ENCODE measurements around the gene SLC22A5. TPM values are rescaled to one million over a fixed set of nuclear protein-coding genes. Genes with fewer than 3 reads are reported as not detected.
"Not testable (repeated sequence)": the region's sequence is repeated elsewhere in the genome, so short reads cannot be mapped to it uniquely, and the experiment has no call there.

SLC22A5 gene
- total RNA-seq, 1 donor from 2014 or later, result 8.8 TPM

- DNase-seq (ENCODE audit: low spot score), result peak; percentile 90
- ATAC-seq, result peak; percentile 77
These were observed 41.2 kb downstream of the SLC22A5 start for GRCh38 chr5:132410451-132411303.

- ATAC-seq, result peak; percentile 40
- DNase-seq (ENCODE audit: low spot score), result peak; percentile 65
These were observed 41.9 kb downstream of the SLC22A5 start for GRCh38 chr5:132411304-132412013.

- ATAC-seq (no peak), DNase-seq (ENCODE audit: low spot score) (no peak)
These were observed 44.1 kb downstream of the SLC22A5 start for GRCh38 chr5:132413567-132413966.

- ATAC-seq (peak; percentile 5), DNase-seq (ENCODE audit: low spot score) (no peak)
These were observed 45.3 kb downstream of the SLC22A5 start for GRCh38 chr5:132414634-132415378.

- not testable (repeated sequence) for ATAC-seq; DNase-seq (ENCODE audit: low spot score)
These were observed 46.0 kb downstream of the SLC22A5 start for GRCh38 chr5:132415516-132415915.

GRCh38 chr5:132416306-132417009 lies 46.9 kb downstream of the SLC22A5 start:
- ATAC-seq, result no peak
- DNase-seq (ENCODE audit: low spot score), result no peak

GRCh38 chr5:132417010-132417439 lies 47.5 kb downstream of the SLC22A5 start:
- ATAC-seq (peak; percentile 70), DNase-seq (ENCODE audit: low spot score) (peak; percentile 81)

GRCh38 chr5:132417461-132417860 lies 48.0 kb downstream of the SLC22A5 start:
- ATAC-seq (no peak), DNase-seq (ENCODE audit: low spot score) (no peak)

GRCh38 chr5:132417889-132418485 lies 48.5 kb downstream of the SLC22A5 start:
- no peak for DNase-seq (ENCODE audit: low spot score)
- peak; percentile 44 for ATAC-seq

- DNase-seq (ENCODE audit: low spot score), result no peak
- ATAC-seq, result no peak
These were observed 49.4 kb downstream of the SLC22A5 start for GRCh38 chr5:132418881-132419280.

- ATAC-seq, result peak; percentile 71
- DNase-seq (ENCODE audit: low spot score), result peak; percentile 77
These were observed 50.3 kb downstream of the SLC22A5 start for GRCh38 chr5:132419502-132420468.

- DNase-seq (ENCODE audit: low spot score), result no peak
- ATAC-seq, result no peak
These were observed 51.3 kb downstream of the SLC22A5 start for GRCh38 chr5:132420706-132421272.

GRCh38 chr5:132421462-132421861 lies 52.0 kb downstream of the SLC22A5 start:
- no peak for ATAC-seq
- DNase-seq (ENCODE audit: low spot score), result no peak

GRCh38 chr5:132422720-132423437 lies 53.4 kb downstream of the SLC22A5 start:
- DNase-seq (ENCODE audit: low spot score), result peak; percentile 75
- ATAC-seq, result peak; percentile 57

- ATAC-seq, result no peak
- DNase-seq (ENCODE audit: low spot score), result no peak
These were observed 54.0 kb downstream of the SLC22A5 start for GRCh38 chr5:132423438-132423898.

- DNase-seq (ENCODE audit: low spot score) (no peak), ATAC-seq (no peak)
These were observed 54.8 kb downstream of the SLC22A5 start for GRCh38 chr5:132424167-132424880.

Measured in left lobe of liver (tissue), 2 donors.